ENCODE data around the gene LCMT1. TPM values are rescaled to one million over a fixed set of nuclear protein-coding genes. Genes with fewer than 3 reads are reported as not detected.

The LCMT1 gene
- polyA plus RNA-seq, 3 donors: 27.2 to 34.2 (median 33.1) TPM

DNA sequence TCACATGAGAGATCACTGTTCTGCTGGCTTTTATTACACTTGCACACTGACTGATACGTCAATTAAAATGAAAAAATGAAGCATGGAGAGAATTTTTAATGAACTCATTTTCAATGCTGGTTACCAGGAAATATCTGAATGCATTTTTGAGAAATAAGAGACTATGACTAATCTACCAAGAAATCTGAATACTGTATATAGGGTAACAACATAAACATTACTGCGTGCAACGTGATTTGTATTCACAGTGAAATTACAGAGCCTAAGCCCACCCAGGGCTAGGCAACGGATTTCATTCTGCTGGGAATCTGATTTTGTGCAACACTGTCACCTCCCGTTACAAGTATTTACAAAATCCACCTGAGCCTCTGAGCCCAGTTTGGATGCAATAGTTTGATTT is 23.8 kb upstream of the LCMT1 start:
- Histone ChIP-seq H3K4me2 (replicated peaks; ENCODE audit: extremely low read depth, low read length, poor library complexity, severe bottlenecking) (no peak overlapping the region), H3K36me3 (replicated peaks in 1 of 2; ENCODE audit: control insufficient read depth in 1 of 2, insufficient read depth in 2 of 2, low read length in 2 of 2) (no peaks in the 10 kb centered on the region), H3K4me1 (ENCODE audit: control insufficient read depth in 1 of 2, insufficient read depth in 2 of 2, low read length in 2 of 2) (peaks cover 5 to 6% of the 10 kb centered on the region in 2 donors), H3K79me2 (ENCODE audit: insufficient read depth, low read length) (no peaks in the 10 kb centered on the region), H3K4me3 (replicated peaks in 1 of 3; ENCODE audit: low read depth in 2 of 3, low read length in 3 of 3) (no peak overlapping the region), H2AFZ (ENCODE audit: insufficient read depth, low read depth, low read length, poor library complexity, severe bottlenecking) (no peak overlapping the region), H4K20me1 (ENCODE audit: insufficient read depth, low read length) (no peaks in the 10 kb centered on the region), H3K9me3 (replicated peaks in 1 of 2; ENCODE audit: control insufficient read depth in 1 of 2, insufficient read depth in 1 of 2, low read length in 2 of 2) (no peaks in the 10 kb centered on the region), H3K27ac (ENCODE audit: low read depth in 1 of 2, low read length in 2 of 2) (no peak overlapping the region), H3K27me3 (ENCODE audit: control insufficient read depth in 2 of 2, insufficient read depth in 2 of 2, low read length in 2 of 2) (no peaks in the 10 kb centered on the region), H3K9ac (ENCODE audit: insufficient read depth, low read length, poor library complexity, severe bottlenecking) (no peak overlapping the region)
- TF ChIP-seq, protein P1, sequence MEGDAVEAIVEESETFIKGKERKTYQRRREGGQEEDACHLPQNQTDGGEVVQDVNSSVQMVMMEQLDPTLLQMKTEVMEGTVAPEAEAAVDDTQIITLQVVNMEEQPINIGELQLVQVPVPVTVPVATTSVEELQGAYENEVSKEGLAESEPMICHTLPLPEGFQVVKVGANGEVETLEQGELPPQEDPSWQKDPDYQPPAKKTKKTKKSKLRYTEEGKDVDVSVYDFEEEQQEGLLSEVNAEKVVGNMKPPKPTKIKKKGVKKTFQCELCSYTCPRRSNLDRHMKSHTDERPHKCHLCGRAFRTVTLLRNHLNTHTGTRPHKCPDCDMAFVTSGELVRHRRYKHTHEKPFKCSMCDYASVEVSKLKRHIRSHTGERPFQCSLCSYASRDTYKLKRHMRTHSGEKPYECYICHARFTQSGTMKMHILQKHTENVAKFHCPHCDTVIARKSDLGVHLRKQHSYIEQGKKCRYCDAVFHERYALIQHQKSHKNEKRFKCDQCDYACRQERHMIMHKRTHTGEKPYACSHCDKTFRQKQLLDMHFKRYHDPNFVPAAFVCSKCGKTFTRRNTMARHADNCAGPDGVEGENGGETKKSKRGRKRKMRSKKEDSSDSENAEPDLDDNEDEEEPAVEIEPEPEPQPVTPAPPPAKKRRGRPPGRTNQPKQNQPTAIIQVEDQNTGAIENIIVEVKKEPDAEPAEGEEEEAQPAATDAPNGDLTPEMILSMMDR (IDR thresholded peaks at IDR 0.05): no peak
- no peak for DNase-seq
- Mint-ChIP-seq H3K27ac (no peak overlapping the region), H3K9me3 (no peaks in the 10 kb centered on the region), H3K4me3 (no peak overlapping the region), H3K4me1 (peaks cover 3% of the 10 kb centered on the region), H3K36me3 (no peaks in the 10 kb centered on the region), H3K27me3 (ENCODE audit: low read depth in 3 of 3) (no peaks in the 10 kb centered on the region)
- WGBS (ENCODE audit: insufficient coverage): no CpG with 5 or more reads among the region's 5 CpGs
- intact Hi-C loops (cut with micrococcal nuclease): no loop called here

- Histone ChIP-seq H3K36me3 (replicated peaks in 1 of 2; ENCODE audit: control insufficient read depth in 1 of 2, insufficient read depth in 2 of 2, low read length in 2 of 2) (no peaks in the 10 kb centered on the region), H2AFZ (ENCODE audit: insufficient read depth, low read depth, low read length, poor library complexity, severe bottlenecking) (no peak overlapping the region), H3K9me3 (replicated peaks in 1 of 2; ENCODE audit: control insufficient read depth in 1 of 2, insufficient read depth in 1 of 2, low read length in 2 of 2) (no peaks in the 10 kb centered on the region), H3K27ac (ENCODE audit: low read depth in 1 of 2, low read length in 2 of 2) (no peak overlapping the region), H3K79me2 (ENCODE audit: insufficient read depth, low read length) (no peaks in the 10 kb centered on the region), H3K4me2 (replicated peaks; ENCODE audit: extremely low read depth, low read length, poor library complexity, severe bottlenecking) (no peak overlapping the region), H4K20me1 (ENCODE audit: insufficient read depth, low read length) (no peaks in the 10 kb centered on the region), H3K4me1 (ENCODE audit: control insufficient read depth in 1 of 2, insufficient read depth in 2 of 2, low read length in 2 of 2) (peaks cover 20 to 21% of the 10 kb centered on the region in 2 donors), H3K27me3 (ENCODE audit: control insufficient read depth in 2 of 2, insufficient read depth in 2 of 2, low read length in 2 of 2) (no peaks in the 10 kb centered on the region), H3K9ac (ENCODE audit: insufficient read depth, low read length, poor library complexity, severe bottlenecking) (no peak overlapping the region), H3K4me3 (replicated peaks in 1 of 3; ENCODE audit: low read depth in 2 of 3, low read length in 3 of 3) (no peak overlapping the region)
- no peaks in the 10 kb centered on the region for H3K27me3 Mint-ChIP-seq (ENCODE audit: low read depth in 3 of 3)
- H3K4me3 Mint-ChIP-seq: no peak overlapping the region
- WGBS (ENCODE audit: insufficient coverage): 60% methylated on average over 1 of the region's 5 CpGs
- intact Hi-C loops (cut with micrococcal nuclease): no loop called here
- H3K27ac Mint-ChIP-seq: no peak overlapping the region
- H3K9me3 Mint-ChIP-seq: no peaks in the 10 kb centered on the region
- DNase-seq: no peak
- H3K4me1 Mint-ChIP-seq: peaks cover 18% of the 10 kb centered on the region
- no peaks in the 10 kb centered on the region for H3K36me3 Mint-ChIP-seq
- TF ChIP-seq, protein P1 (IDR thresholded peaks at IDR 0.05): no peak
Observed at GRCh38 chr16:25089351-25089750, 22.2 kb upstream of the LCMT1 start.

Measured in CD14-positive monocyte (primary cell).